ENCODE measurements around the gene RNU1-2. TPM values are rescaled to one million over a fixed set of nuclear protein-coding genes. Genes with fewer than 3 reads are reported as not detected.
"Not testable (repeated sequence)": the region's sequence is repeated elsewhere in the genome, so short reads cannot be mapped to it uniquely, and the experiment has no call there.

Gene RNU1-2
- total and polyA plus RNA-seq, 2 of the 8 experiments (the other 6 are each of a cell fraction or from before 2014, with no cell fraction given) = 145 to 1,303 TPM

GRCh38 chr1:16911851-16912721 is 16.3 kb downstream of the RNU1-2 start:
- H3K27me3 ChIP-seq (replicated peaks in 1 of 4; ENCODE audit: control insufficient read depth in 3 of 4, extremely low read depth in 1 of 4, insufficient read depth in 3 of 4, low read length in 3 of 4); H2AFZ ChIP-seq (ENCODE audit: low read length); H3K9me3 ChIP-seq (ENCODE audit: insufficient read depth in 2 of 2, low read depth in 1 of 2, low read length in 1 of 2); H3K9ac ChIP-seq (replicated peaks in 1 of 4; ENCODE audit: extremely low read depth in 1 of 4, low read depth in 3 of 4, low read length in 3 of 4); H4K5ac ChIP-seq (ENCODE audit: insufficient read length, low read depth, low read length); FAIRE-seq; H3K79me2 ChIP-seq (ENCODE audit: control insufficient read depth in 1 of 2, insufficient read depth in 2 of 2, low read length in 2 of 2); H2BK12ac ChIP-seq (ENCODE audit: low read depth, low read length); H3K23ac ChIP-seq (ENCODE audit: insufficient read length); H3K36me3 ChIP-seq (ENCODE audit: control insufficient read depth in 2 of 4, insufficient read depth in 4 of 4, low read length in 3 of 4); H3K4ac ChIP-seq (replicated peaks; ENCODE audit: insufficient read length, low read depth, low read length); H3K4me1 ChIP-seq (replicated peaks in 1 of 4; ENCODE audit: control insufficient read depth in 3 of 4, insufficient read depth in 4 of 4, low read length in 3 of 4); H2BK20ac ChIP-seq (ENCODE audit: low read length); H2BK120ac ChIP-seq (replicated peaks; ENCODE audit: low read depth, low read length); H4K91ac ChIP-seq (replicated peaks; ENCODE audit: insufficient read length, low read length); H3K79me1 ChIP-seq (ENCODE audit: low read depth, low read length); H4K20me1 ChIP-seq (replicated peaks in 1 of 2; ENCODE audit: control insufficient read depth in 1 of 2, insufficient read depth in 2 of 2, low read length in 2 of 2); H4K8ac ChIP-seq (ENCODE audit: extremely low read depth, insufficient read depth, low read length); H3K4me2 ChIP-seq (ENCODE audit: insufficient read depth in 1 of 2, low read depth in 2 of 2, low read length in 2 of 2); H3K18ac ChIP-seq (ENCODE audit: extremely low read depth, low read length); H2BK15ac ChIP-seq (ENCODE audit: low read length); H3K23me2 ChIP-seq (ENCODE audit: low read depth, low read length); H3K4me3 ChIP-seq (ENCODE audit: extremely low read depth in 1 of 4, insufficient read depth in 2 of 4, low read depth in 3 of 4, low read length in 4 of 4); H3K56ac ChIP-seq (replicated peaks; ENCODE audit: insufficient read length, low read depth, low read length); H3K27ac ChIP-seq (ENCODE audit: low read depth, low read length); H3K14ac ChIP-seq (ENCODE audit: insufficient read length); H2BK5ac ChIP-seq (ENCODE audit: low read depth, low read length); DNase-seq (ENCODE audit: low read depth in 1 of 2, low spot score in 2 of 2); H2AK5ac ChIP-seq (ENCODE audit: low read depth, low read length): not testable (repeated sequence)
- TF ChIP-seq CTCF (IDR thresholded peaks at IDR 0.05; ENCODE audit: control extremely low read depth in 1 of 3, insufficient read depth in 1 of 3, low read depth in 1 of 3, low read length in 3 of 3) = peak in 1 of 3 experiments; percentile 15; a peak in 1 of 4 replicates
- ChIA-PET POLR2A (ENCODE audit: partially characterized antibody) (interaction anchor here (0.9 kb wide), 1 partner anchor 9 kb away, joined by 3 read pairs; the partner anchor contains the start of gene CROCC), CTCF (ENCODE audit: partially characterized antibody) (interaction anchor here (0.6 kb wide), 1 partner anchor 287 kb away, joined by 3 read pairs; no protein-coding TSS in a partner anchor)
- WGBS, 2 experiments (ENCODE audit: extremely low coverage in 1 of 2, insufficient coverage in 1 of 2, insufficient read length in 1 of 2, insufficient replicate concordance in 2 of 2, low coverage in 1 of 2, low lambda C conversion rate in 2 of 2, missing lambda C conversion rate in 1 of 2) = 90% methylated on average over 8 of the region's 8 CpGs; no CpG with 5 or more reads in 1 of the 2 experiments

Measured in H1 (cell line).